ENCODE measurements around the gene ADPGK. TPM values are rescaled to one million over a fixed set of nuclear protein-coding genes. Genes with fewer than 3 reads are reported as not detected.

The ADPGK gene
- total RNA-seq: 10 to 100 TPM; 54.8 to 89.6 TPM
- 10 to 100 TPM; 65.8 to 84.2 (median 75.0) TPM for polyA plus RNA-seq (ENCODE audit: insufficient read length in 6 of 6)
- long read RNA-seq, donor 1, full-length matches to known transcripts: 15 of 32 reads
- long read RNA-seq, donor 1, partial matches to known transcripts: 10 of 32 reads
- long read RNA-seq, donor 1, other reads (novel, unspliced or antisense): 7 of 32 reads
- long read RNA-seq, donor 2, transcript ADPGK-201 (7 exons, 2,557 nt): major isoform, 5 of 23 reads
- long read RNA-seq, donor 2, partial matches to known transcripts: 16 of 23 reads
- long read RNA-seq, donor 2, other reads (novel, unspliced or antisense): 0 of 23 reads
- long read RNA-seq, donor 3, partial matches to known transcripts: 0 of 11 reads
- long read RNA-seq, donor 3, other reads (novel, unspliced or antisense): 6 of 11 reads
- long read RNA-seq, donor 4, partial matches to known transcripts: 0 of 11 reads
- long read RNA-seq, donor 4, other reads (novel, unspliced or antisense): 11 of 11 reads
- long read RNA-seq, donor 5, transcript ADPGK-201 (7 exons, 2,557 nt): major isoform, 8 of 23 reads
- long read RNA-seq, donor 5, partial matches to known transcripts: 13 of 23 reads
- long read RNA-seq, donor 5, other reads (novel, unspliced or antisense): 0 of 23 reads
- long read RNA-seq, donor 6, partial matches to known transcripts: 0 of 12 reads
- long read RNA-seq, donor 6, other reads (novel, unspliced or antisense): 8 of 12 reads
- long read RNA-seq, donor 7, transcript ADPGK-201 (7 exons, 2,557 nt): major isoform, 5 of 7 reads
- long read RNA-seq, donor 7, partial matches to known transcripts: 0 of 7 reads
- long read RNA-seq, donor 7, other reads (novel, unspliced or antisense): 0 of 7 reads
- long read RNA-seq, donor 8, partial matches to known transcripts: 0 of 4 reads
- long read RNA-seq, donor 8, other reads (novel, unspliced or antisense): 0 of 4 reads
- long read RNA-seq, donor 9: 0 reads
- long read RNA-seq, donor 10, partial matches to known transcripts: 0 of 14 reads
- long read RNA-seq, donor 10, other reads (novel, unspliced or antisense): 13 of 14 reads
- long read RNA-seq, donor 11: 0 reads
- long read RNA-seq, donor 12, transcript ADPGK-201 (7 exons, 2,557 nt): major isoform, 5 of 7 reads
- long read RNA-seq, donor 12, partial matches to known transcripts: 0 of 7 reads
- long read RNA-seq, donor 12, other reads (novel, unspliced or antisense): 0 of 7 reads

DNA sequence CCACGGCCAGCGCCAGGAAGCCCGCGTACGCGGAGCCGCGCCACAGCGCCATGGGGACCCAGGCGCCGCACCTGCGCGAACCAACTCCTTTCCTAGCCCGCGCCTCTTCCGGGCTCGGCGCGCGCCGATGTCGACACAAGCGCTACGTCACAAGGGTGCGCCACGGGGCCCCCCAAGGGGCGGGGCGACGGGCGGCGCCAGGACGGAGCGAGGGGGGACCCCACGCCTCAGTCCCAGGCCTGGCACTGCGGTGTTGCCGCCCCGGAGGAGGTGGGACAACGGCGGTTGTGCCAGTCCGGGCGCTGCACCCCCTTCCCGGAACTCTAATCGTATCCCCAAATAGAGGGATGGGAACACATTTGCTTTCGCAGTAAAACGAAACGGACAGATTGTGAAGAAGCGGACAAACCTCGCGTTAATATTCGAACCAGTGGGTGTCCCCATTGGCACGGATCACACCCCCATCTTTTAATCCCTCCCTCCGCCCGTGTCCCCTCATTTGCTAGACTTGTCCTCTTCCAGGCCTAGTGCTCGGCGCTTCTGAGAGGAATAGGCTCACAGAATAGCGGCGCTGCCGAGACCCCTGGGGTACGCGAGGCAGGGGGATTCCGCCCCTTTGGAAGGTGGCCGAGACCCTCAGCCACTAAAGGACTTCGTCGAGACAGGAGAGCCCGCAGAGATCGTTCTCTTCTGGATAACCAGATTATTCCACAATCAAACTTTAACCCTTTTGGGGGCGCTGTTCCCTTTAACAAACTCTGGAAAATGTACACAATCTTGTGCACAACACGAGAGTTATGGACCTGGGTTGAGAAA lies at the start of gene ADPGK:
TSS of gene ADPGK (minus strand) at position 119 of the 816 bp plus-strand sequence. CDS start at position 52, 67 bp downstream.
- TF ChIP-seq, protein P1, sequence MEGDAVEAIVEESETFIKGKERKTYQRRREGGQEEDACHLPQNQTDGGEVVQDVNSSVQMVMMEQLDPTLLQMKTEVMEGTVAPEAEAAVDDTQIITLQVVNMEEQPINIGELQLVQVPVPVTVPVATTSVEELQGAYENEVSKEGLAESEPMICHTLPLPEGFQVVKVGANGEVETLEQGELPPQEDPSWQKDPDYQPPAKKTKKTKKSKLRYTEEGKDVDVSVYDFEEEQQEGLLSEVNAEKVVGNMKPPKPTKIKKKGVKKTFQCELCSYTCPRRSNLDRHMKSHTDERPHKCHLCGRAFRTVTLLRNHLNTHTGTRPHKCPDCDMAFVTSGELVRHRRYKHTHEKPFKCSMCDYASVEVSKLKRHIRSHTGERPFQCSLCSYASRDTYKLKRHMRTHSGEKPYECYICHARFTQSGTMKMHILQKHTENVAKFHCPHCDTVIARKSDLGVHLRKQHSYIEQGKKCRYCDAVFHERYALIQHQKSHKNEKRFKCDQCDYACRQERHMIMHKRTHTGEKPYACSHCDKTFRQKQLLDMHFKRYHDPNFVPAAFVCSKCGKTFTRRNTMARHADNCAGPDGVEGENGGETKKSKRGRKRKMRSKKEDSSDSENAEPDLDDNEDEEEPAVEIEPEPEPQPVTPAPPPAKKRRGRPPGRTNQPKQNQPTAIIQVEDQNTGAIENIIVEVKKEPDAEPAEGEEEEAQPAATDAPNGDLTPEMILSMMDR (IDR thresholded peaks at IDR 0.05): peak; percentile 52 to 56
- Histone ChIP-seq H3K27me3 (no peaks in the 10 kb centered on the region), H3K4me3 (peak within 1 kb of the TSS; percentile 99 to 100), H3K36me3 (peaks cover 0 to 11% of the 10 kb centered on the region in 2 donors), H3K27ac (peak within 1 kb of the TSS; percentile 96 to 100), H3K4me1 (peaks cover 5 to 43% of the 10 kb centered on the region in 2 donors), H3K9me3 (no peaks in the 10 kb centered on the region)
- ATAC-seq: peak; percentile 96
- intact Hi-C loops (cut with DNase I): no loop called here
- peak; percentile 92 to 97 (median 95) for DNase-seq

DNA sequence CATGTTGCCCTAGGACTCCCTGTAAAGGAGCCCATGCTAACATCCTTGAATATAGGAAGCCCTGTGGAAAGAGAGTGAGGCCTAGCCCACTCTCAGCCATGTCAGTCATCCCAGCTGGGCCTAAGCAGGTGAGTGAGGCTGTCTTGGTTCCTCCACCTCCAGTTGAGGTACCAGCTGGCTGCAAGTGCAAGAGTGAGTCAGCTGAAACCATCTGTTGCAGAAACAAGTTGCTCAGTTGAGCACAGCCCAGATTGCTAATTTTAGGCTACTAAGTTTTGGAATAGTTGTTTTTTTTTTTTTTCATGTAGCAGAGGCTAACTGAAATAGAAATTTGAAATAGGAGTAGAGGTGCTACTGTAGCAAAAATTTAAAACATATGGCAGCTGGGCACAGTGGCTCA lies 43.7 kb upstream of the ADPGK start:
- no peak for ATAC-seq
- intact Hi-C loops (cut with DNase I): no loop called here
- H3K36me3 ChIP-seq: no peaks in the 10 kb centered on the region

DNA sequence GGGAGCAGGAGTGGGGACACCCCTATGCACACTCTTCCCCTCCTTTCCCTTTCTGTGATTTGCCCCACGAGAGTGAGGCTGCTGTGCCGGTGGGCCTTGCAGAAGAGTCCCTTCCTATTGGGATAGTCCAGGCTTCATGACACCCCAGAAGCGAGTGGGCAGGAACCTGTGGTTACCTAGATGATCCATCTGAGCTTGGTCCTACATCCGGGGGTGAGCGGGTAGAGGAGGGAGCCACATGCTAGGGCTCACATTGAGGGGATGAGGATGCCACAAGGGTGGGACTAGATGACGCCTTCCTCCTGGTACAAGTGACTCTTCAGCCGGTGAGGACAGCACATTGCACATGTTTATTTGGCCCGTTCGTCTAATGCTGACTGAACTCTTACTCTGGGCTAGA lies 43.1 kb upstream of the ADPGK start:
- Histone ChIP-seq H3K4me3 (no peak overlapping the region), H3K27ac (no peak overlapping the region), H3K9me3 (no peaks in the 10 kb centered on the region), H3K27me3 (no peaks in the 10 kb centered on the region), H3K36me3 (no peaks in the 10 kb centered on the region), H3K4me1 (no peaks in the 10 kb centered on the region)
- ATAC-seq: no peak
- intact Hi-C loops (cut with DNase I): no loop called here
- TF ChIP-seq, protein P1 (IDR thresholded peaks at IDR 0.05): no peak
- DNase-seq: no peak

More for the DNA sequence above, 43.7 kb upstream of the ADPGK start:
- Histone ChIP-seq H3K27ac (no peak overlapping the region), H3K4me3 (no peak overlapping the region), H3K9me3 (no peaks in the 10 kb centered on the region), H3K4me1 (no peaks in the 10 kb centered on the region), H3K27me3 (no peaks in the 10 kb centered on the region)
- no peak for DNase-seq
- TF ChIP-seq, protein P1 (IDR thresholded peaks at IDR 0.05): no peak

DNA sequence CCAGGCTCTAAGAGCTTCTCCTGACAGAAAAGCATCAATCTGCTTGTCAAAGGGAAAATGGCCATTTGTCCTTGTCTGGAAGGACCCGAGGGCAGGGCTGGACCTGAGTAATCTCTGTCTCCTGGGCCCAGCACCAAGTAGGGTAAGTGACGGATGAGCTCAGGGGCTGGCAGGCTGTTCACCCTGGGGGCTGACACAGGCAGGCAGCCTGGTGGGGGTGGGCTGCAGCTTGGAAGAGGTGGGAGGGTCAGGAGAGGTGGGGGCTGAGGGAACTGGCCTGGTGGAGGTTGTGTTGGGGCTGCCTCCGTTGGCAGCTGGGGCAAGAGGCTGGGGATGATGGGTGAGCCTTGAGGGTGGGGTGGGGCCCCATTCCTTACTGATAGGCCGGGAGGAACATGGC lies 42.3 kb upstream of the ADPGK start:
- no peaks in the 10 kb centered on the region for H3K4me1 ChIP-seq
- H3K27ac ChIP-seq: no peak overlapping the region
- intact Hi-C loops (cut with DNase I): no loop called here
- no peaks in the 10 kb centered on the region for H3K9me3 ChIP-seq
- TF ChIP-seq, protein P1 (IDR thresholded peaks at IDR 0.05): no peak
- ATAC-seq (no peak), DNase-seq (peak in 1 of 4 donors; percentile 54)
- no peak overlapping the region for H3K4me3 ChIP-seq
- H3K27me3 ChIP-seq: no peaks in the 10 kb centered on the region
- H3K36me3 ChIP-seq: no peaks in the 10 kb centered on the region
